Right hindlimb (tissue), 1 donor: ENCODE measurements around the gene PLEKHA4.
"Not testable (repeated sequence)": the region's sequence is repeated elsewhere in the genome, so short reads cannot be mapped to it uniquely, and the experiment has no call there.

Experiments
- DNase-seq: peaks from one replicate; pipeline ENCODE4 v3.0.0-alpha.2; 2018

PLEKHA4 gene

DNA sequence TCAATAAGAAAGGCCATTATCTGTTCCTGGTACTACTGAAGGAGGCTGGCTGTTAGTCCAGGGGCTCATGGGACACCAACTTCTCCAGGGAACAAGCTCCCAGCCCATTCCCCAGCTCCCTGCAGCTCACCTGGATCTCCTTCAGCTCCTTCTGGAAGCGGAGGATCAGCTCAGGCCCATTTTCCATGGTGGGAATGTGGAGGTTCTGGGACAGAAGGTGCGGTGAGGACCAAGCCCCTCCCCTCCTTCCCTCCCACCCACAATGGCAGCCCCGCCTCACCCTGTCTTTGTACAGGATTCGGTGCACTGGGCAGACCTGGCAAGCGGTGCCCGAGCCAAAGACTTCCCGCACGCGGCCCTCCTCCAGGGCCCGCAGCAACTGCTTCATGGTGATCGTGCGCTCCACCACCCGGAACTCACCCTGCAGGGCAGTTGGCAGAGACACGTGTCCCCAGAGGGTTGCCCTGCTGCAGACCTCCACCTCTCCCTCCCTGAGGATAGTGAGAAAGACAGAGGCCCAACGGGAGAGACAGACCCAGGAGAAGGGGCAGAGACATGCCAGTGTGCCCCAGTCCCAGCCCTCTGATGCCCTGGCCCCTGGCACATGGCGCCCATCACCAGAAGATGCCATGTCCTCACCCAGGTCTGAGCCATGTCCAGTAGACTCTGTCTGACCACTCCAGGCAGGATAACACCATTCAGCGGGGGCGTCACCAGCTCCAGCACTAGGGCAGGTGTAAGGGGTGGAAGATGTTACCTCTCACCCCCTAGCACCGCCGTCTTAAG is 71.9 kb downstream of the PLEKHA4 start:
- peak; percentile 21 for DNase-seq

DNA sequence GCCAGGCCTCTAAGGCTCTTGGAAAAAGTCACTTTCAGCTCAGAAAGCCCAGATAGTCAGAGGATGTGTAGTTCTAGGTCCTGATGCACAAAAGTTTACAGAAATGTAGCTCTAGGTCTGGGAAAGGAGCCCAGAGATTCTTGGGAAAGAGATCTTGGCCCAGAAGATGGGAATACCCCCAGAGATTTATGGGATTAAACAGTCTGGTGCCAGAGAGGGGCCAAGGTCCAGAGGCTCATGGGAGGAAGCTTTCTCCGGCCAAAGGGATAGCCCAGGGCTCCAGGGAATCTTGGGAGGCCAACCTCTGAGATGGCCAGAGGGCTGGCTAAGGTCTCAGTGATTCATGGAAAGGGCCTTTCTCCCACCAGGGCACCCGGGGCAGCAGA is 72.7 kb downstream of the PLEKHA4 start:
- DNase-seq = no peak

- DNase-seq = peak; percentile 97
Measured at GRCh38 chr19:48795055-48795684, 73.2 kb downstream of the PLEKHA4 start.

DNA sequence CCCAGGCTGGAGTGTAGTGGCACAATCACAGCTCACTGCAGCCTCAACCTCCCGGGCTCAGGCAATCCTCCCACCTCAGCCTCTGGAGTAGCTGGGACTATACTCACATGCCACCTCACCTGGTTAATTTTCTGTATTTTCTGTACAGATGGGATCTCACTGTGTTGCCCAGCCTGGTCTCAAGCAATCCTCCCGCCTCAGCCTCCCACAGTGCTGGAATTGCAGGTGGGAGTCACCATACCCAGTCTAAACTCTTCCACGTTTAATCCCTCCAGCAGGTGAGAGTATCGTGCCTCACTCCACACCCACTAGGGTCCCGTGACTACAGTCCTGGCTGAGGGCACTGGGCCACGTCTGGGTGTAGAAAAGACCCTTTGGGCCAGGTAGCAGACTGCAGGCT is 74.1 kb downstream of the PLEKHA4 start:
- no peak for DNase-seq

- DNase-seq = no peak
Measured at GRCh38 chr19:48793271-48793670, 75.1 kb downstream of the PLEKHA4 start.

- not testable (repeated sequence) for DNase-seq
Measured at GRCh38 chr19:48787331-48787730, 81.1 kb downstream of the PLEKHA4 start.
